Fibroblast of villous mesenchyme (primary cell): Measurements from ENCODE around the gene PRKAB2. TPM values are rescaled to one million over a fixed set of nuclear protein-coding genes. Genes with fewer than 3 reads are reported as not detected.
"Not testable (repeated sequence)": the region's sequence is repeated elsewhere in the genome, so short reads cannot be mapped to it uniquely, and the experiment has no call there.

Experiments used
- DNase-seq: peaks from one replicate; pipeline ENCODE4 v3.0.0-alpha.2; 2010; ENCODE audit warnings: low read depth
- H3K4me3 ChIP-seq: 2 replicates; pipeline ENCODE4 v1.5.1; 2011; ENCODE audit warnings: low read depth, mild to moderate bottlenecking, low read length
- total RNA-seq: library from RNA; depleted of rRNA; stranded (reverse); fragments of >200 nt; gene quantifications from 2 replicates; pipeline ENCODE4 v1.2.3, GENCODE V29; 2012
- TF ChIP-seq, protein P1 (sequence below): IDR thresholded peaks from 2 replicates; pipeline ENCODE4 v1.5.1; 2012; ENCODE audit warnings: low read depth, mild to moderate bottlenecking, low read length; ENCODE audit not compliant: insufficient read depth

The PRKAB2 gene
- total RNA-seq, 1 donor: 15.5 TPM

DNA sequence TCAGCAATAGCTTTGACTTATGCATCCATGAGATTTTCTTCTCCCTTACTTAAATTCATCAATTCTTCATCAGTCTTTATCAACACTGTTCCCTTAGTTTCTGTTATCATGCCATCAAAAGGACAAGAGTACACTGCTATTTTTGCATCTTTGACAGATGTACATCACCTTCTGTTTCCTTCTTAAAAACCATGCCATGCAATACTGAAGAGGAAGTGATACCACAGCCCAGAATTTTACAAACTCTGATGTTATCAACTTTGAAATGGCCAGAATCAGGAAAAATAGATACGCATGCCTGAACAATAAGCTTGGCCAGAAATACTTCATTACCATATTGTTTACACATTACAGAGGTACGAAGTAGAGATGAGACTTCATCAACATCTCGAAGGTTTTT, 31.8 kb upstream of the PRKAB2 start:
- TF ChIP-seq, protein P1, sequence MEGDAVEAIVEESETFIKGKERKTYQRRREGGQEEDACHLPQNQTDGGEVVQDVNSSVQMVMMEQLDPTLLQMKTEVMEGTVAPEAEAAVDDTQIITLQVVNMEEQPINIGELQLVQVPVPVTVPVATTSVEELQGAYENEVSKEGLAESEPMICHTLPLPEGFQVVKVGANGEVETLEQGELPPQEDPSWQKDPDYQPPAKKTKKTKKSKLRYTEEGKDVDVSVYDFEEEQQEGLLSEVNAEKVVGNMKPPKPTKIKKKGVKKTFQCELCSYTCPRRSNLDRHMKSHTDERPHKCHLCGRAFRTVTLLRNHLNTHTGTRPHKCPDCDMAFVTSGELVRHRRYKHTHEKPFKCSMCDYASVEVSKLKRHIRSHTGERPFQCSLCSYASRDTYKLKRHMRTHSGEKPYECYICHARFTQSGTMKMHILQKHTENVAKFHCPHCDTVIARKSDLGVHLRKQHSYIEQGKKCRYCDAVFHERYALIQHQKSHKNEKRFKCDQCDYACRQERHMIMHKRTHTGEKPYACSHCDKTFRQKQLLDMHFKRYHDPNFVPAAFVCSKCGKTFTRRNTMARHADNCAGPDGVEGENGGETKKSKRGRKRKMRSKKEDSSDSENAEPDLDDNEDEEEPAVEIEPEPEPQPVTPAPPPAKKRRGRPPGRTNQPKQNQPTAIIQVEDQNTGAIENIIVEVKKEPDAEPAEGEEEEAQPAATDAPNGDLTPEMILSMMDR: no peak
- no peak overlapping the region for H3K4me3 ChIP-seq
- DNase-seq: no peak

DNA sequence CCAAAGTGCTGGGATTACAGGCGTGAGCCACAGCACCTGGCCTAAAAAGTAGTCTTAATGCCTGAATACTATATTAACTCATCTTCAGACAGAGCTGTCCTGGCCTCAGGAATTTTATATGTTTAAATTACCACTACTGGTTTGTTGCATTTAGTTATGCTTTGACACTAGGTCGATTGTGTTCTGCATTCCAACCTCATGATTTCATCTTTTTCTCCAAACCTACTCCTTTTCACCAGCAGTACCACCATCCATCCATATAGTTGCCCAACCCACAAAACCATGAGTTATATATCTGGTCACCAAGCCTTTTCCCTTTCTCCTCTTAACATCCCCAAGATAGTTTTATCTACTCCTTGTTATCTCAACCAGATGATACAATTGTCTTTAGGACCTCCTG, 30.3 kb upstream of the PRKAB2 start:
- H3K4me3 ChIP-seq: no peak overlapping the region
- TF ChIP-seq, protein P1: no peak
- no peak for DNase-seq

DNA sequence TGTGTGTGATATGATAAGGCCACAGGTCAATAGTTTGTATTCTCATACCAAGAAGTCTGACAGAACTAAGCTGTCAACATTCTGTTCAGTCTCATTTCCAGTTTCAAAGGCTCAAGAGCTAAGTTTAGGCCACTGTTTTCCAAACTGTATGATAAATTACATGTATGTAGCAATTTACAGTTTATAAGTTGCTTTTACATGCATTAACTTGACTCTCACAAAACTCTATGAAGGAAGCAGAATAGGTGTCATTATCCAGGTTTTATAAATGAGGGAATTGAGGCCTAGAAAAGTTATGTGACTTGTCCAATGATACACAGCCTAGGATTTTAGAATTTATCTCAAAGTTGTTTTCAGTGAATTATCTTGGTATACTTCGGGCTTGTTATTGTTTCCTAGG, 29.5 kb upstream of the PRKAB2 start:
- DNase-seq: no peak
- TF ChIP-seq, protein P1: no peak
- no peak overlapping the region for H3K4me3 ChIP-seq

DNA sequence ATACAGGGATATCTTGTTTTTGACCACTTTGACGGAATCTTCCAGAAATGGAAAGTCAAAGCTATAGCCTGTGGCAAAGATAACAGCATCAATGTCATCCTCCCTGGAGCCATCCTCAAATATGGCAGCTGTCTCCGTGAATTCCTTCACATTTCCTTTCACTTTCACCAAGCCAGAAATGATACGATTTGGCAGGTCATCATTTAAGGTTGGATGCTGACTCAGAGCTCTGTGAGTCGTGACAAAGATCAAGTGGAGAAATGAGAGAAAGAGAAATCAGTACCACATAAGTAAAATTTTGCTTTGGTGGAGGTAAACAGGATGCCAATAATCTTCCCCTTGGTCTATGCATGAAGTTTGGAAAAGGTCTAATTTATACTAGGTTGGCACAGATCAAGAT, 29.0 kb upstream of the PRKAB2 start:
- no peak overlapping the region for H3K4me3 ChIP-seq
- no peak for DNase-seq
- TF ChIP-seq, protein P1: no peak

DNA sequence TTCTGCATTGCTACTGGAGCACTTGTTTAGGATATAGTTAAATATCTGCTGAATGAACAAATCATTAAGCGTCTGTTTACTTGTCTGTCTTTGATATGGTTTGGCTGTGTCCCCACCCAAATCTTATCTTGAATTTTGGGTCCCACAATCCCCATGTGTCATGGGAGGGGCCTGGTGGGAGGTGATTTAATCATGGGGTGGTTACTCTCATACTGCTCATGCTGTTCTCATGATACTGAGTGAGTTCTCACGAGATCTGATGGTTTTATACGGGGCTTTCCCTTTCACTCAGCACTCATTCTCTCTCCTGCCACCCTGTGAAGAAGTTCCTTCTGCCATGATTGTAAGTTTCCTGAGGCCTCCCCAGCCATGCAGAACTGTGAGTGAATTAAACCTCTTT, 25.1 kb upstream of the PRKAB2 start:
- not testable (repeated sequence) for DNase-seq, H3K4me3 ChIP-seq

DNA sequence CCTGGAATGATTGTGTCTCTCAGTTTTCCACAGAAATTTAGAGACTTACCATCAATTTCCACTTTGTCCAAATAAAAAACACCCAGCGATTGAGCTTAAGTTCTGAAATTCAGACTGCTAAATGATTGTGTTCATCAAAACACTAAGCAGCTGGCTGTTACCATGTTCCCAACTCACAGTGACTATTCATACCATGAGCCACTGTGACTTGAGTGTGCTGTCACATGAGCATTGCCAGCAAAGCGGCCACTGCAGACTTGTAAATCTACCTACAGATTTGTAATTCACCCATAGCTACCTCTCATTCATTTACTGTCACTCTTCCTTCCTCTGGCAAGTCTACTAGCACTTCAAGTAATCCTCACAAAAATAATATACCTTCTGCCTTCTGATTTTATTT, 17.2 kb upstream of the PRKAB2 start:
- H3K4me3 ChIP-seq: no peak overlapping the region
- TF ChIP-seq, protein P1: no peak
- no peak for DNase-seq

DNA sequence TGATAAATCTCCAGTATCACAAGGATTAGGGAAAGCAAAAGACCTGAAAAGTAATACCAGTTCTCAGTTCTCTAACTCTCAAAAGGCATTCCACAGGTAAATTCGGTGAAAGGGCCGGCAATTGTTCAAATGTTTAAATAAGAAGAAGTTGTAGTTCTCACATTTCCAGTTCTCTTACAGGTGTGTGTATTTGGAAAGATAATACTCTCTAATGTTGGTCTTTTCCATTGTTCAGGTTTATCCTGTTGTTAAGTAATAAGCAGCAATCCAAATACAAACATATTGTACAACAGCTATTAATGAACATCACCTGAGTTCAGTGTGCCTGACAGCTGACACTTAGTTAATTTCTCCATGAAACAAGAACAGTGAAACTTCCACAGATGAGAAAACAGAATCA, 13.2 kb upstream of the PRKAB2 start:
- no peak for DNase-seq
- TF ChIP-seq, protein P1: no peak
- no peak overlapping the region for H3K4me3 ChIP-seq
